ENCODE results near the gene TRPC4. TPM values are rescaled to one million over a fixed set of nuclear protein-coding genes. Genes with fewer than 3 reads are reported as not detected.

Gene TRPC4
- total RNA-seq, 1 experiment from 2014 or later = 19.0 TPM

DNA sequence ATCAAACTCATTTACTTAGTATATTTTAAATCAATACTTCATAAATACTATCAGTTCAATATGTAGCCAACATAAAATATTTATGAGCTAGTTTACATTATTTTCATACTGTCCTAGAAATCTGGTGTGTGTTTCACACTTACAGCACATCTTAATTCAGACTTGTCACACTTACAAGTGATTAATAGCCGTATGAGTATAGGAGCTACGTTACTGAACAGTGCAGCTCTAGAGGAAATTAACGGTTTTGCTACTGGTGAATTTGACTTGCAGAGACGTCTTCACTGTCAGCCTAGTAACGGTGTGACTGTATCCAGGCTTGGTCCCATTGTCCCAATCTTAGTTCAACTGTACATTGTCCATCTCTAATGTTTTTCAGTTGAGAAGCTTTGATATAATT, 237.3 kb downstream of the TRPC4 start:
- Histone ChIP-seq H4K5ac (ENCODE audit: insufficient read length, low read depth, low read length) (no peak overlapping the region), H2AK5ac (ENCODE audit: insufficient read length, low read length) (no peak overlapping the region), H2BK12ac (ENCODE audit: insufficient read length, low read depth, low read length) (no peak overlapping the region), H3T11ph (ENCODE audit: low read length) (no peak overlapping the region), H3K27me3 (ENCODE audit: insufficient read depth, low read length) (no peaks in the 10 kb centered on the region), H2BK15ac (ENCODE audit: low read depth, low read length) (no peak overlapping the region), H2BK120ac (ENCODE audit: low read depth, low read length, poor library complexity, severe bottlenecking) (no peak overlapping the region), H3K27ac (ENCODE audit: insufficient read length, low read depth, low read length) (no peak overlapping the region), H3K79me2 (ENCODE audit: insufficient read depth, low read length) (no peaks in the 10 kb centered on the region), H3K18ac (ENCODE audit: insufficient read length, low read depth, low read length) (no peak overlapping the region), H3K9me3 (ENCODE audit: control insufficient read depth, low read depth, low read length) (no peaks in the 10 kb centered on the region), H3K9ac (ENCODE audit: extremely low read depth, insufficient read length, low read length) (no peak overlapping the region), H3K4me2 (ENCODE audit: insufficient read depth, insufficient read length, low read length) (no peak overlapping the region), H4K8ac (replicated peaks; ENCODE audit: insufficient read length, low read depth, low read length) (no peak overlapping the region), H3K56ac (ENCODE audit: insufficient read length, low read depth, low read length) (no peak overlapping the region), H4K20me1 (ENCODE audit: control insufficient read depth, insufficient read depth, insufficient read length) (no peaks in the 10 kb centered on the region), H3K14ac (ENCODE audit: insufficient read depth, low read length) (no peak overlapping the region), H3K4ac (ENCODE audit: low read depth, low read length) (no peak overlapping the region), H3K79me1 (ENCODE audit: insufficient read depth, low read depth, low read length, poor library complexity, severe bottlenecking) (no peaks in the 10 kb centered on the region), H3K4me1 (ENCODE audit: insufficient read depth, low read length) (no peaks in the 10 kb centered on the region), H2BK5ac (ENCODE audit: insufficient read length, low read length) (no peak overlapping the region), H3K23me2 (ENCODE audit: insufficient read length, low read depth, low read length, poor library complexity, severe bottlenecking) (no peaks in the 10 kb centered on the region), H2AFZ (ENCODE audit: low read length) (no peak overlapping the region), H4K91ac (ENCODE audit: insufficient read length, low read depth, low read length) (no peak overlapping the region), H3K23ac (ENCODE audit: insufficient read length, low read depth, low read length) (no peak overlapping the region), H2BK20ac (ENCODE audit: low read depth, low read length, poor library complexity, severe bottlenecking) (no peak overlapping the region)
- no peak overlapping the region for H3K4me3 Mint-ChIP-seq
- no peak for TF ChIP-seq CTCF (conservative IDR thresholded peaks at IDR 0.05)
- H3K4me1 Mint-ChIP-seq = no peaks in the 10 kb centered on the region
- WGBS (ENCODE audit: extremely low coverage, insufficient read length, low lambda C conversion rate) = no CpG with 5 or more reads among the region's 5 CpGs
- H3K27me3 Mint-ChIP-seq (ENCODE audit: low read depth) = no peaks in the 10 kb centered on the region
- H3K36me3 Mint-ChIP-seq (ENCODE audit: insufficient read depth in 1 of 3, low read depth in 3 of 3) = peaks cover 0 to 4% (median 3%) of the 10 kb centered on the region in 3 experiments; a peak in 4 of 7 replicates
- DNase-seq = no peak
- H3K27ac Mint-ChIP-seq = no peak overlapping the region
- H3K9me3 Mint-ChIP-seq = no peaks in the 10 kb centered on the region

Measured in H9 (cell line).